ENCODE results near the gene ANKRD23.

Gene ANKRD23

DNA sequence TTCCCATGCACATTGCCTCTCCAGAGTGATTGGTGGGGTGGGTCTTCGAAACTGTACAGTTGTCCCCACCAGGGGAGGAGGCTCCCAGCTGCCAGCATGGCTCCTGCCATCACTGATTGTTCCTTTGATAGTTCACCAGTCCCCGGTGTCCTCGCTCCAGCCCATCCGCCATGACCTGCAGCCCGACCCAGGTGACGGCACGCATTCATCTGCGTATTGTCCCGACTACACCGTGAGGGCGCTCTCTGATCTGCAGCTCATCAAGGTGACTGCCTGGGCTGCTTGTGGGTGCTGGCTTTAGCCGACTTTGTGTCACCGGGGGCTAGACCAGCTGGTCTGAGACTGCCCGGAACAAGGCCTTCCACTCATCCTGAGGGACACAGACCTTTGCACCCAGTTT, 15.4 kb downstream of the ANKRD23 start:
- no peak overlapping the region for H3K14ac ChIP-seq (ENCODE audit: low read length in 2 of 2)
- no peak overlapping the region for H4K8ac ChIP-seq (ENCODE audit: low read length)
- H3K9ac ChIP-seq (ENCODE audit: low read length), result no peak overlapping the region
- no peaks in the 10 kb centered on the region for H3K27me3 ChIP-seq (ENCODE audit: control insufficient read depth in 1 of 2, insufficient read depth in 1 of 2, low read length in 2 of 2)
- H3K27ac ChIP-seq (ENCODE audit: low read length, poor library complexity, severe bottlenecking), result no peak overlapping the region
- no peak for DNase-seq
- peaks cover 23% of the 10 kb centered on the region for H3K79me1 ChIP-seq (replicated peaks; ENCODE audit: low read length, poor library complexity, severe bottlenecking)
- H2AFZ ChIP-seq (ENCODE audit: low read depth, low read length), result no peak overlapping the region
- no peak overlapping the region for H2BK12ac ChIP-seq (ENCODE audit: low read length in 2 of 2)
- no peak overlapping the region for H3K4me2 ChIP-seq (ENCODE audit: low read length, poor library complexity, severe bottlenecking)
- no peak overlapping the region for H3K18ac ChIP-seq (ENCODE audit: low read depth in 1 of 2, low read length in 2 of 2)
- no peak overlapping the region for H3K4ac ChIP-seq (ENCODE audit: low read depth in 1 of 2, low read length in 2 of 2)
- H3K9me3 ChIP-seq (ENCODE audit: control insufficient read depth, low read length), result no peaks in the 10 kb centered on the region
- 97% methylated on average over 14 of the region's 14 CpGs for WGBS
- H2BK120ac ChIP-seq (ENCODE audit: low read depth, low read length), result no peak overlapping the region
- no peak overlapping the region for H2BK15ac ChIP-seq (ENCODE audit: low read depth, poor library complexity, severe bottlenecking)
- no peak overlapping the region for H2BK5ac ChIP-seq (ENCODE audit: low read depth, low read length, poor library complexity, severe bottlenecking)
- no peak overlapping the region for H3K4me3 ChIP-seq (ENCODE audit: insufficient read depth in 1 of 2, low read depth in 1 of 2, low read length in 2 of 2)
- no peak overlapping the region for H2AK5ac ChIP-seq (ENCODE audit: low read length, severe bottlenecking)
- peaks cover 52 to 66% of the 10 kb centered on the region in 2 experiments for H3K36me3 ChIP-seq (ENCODE audit: control insufficient read depth in 1 of 2, insufficient read depth in 2 of 2, low read depth in 1 of 2, low read length in 2 of 2)
- H3K4me1 ChIP-seq (ENCODE audit: control insufficient read depth, insufficient read depth, low read depth, low read length), result peaks cover 15% of the 10 kb centered on the region
- H4K91ac ChIP-seq (ENCODE audit: low read length), result no peak overlapping the region
- H3K23ac ChIP-seq (ENCODE audit: low read length in 2 of 2), result no peak overlapping the region

DNA sequence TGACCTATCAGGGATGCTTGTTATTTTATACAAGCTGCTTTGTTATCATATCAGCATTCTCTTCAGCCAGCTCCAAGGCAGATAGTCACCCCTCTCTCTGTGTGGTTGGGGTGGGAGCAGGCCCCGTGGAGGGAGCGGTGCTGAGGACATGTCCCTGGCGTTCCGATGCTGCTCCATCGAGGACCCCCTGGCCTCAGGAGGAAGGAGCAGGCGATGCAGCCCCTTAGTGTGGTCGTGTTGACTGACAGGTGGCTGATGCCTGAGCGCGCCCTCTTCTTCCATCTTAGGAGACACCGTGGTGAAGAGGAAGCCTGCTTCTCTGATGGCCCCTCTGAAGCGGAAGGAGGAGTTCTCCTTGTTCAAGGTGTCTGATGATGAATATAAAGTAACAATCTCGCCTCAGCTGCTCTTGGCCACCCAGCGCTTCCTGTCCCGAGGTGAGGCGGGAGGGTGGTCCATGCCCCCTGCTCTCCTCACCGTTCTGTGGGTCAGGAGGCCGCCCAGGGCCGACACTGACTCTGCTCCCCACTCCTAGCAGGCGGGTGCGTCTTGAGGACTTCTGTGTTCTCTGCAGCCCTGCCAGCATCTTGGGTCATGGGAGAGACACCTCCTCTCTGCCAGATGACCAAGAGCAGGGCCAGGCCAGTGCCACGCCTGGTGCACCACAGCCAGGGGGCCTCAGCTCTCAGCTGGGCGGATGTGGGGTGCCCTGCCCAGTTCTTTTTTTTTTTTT, 17.1 kb downstream of the ANKRD23 start:
- no peak overlapping the region for H2BK5ac ChIP-seq (ENCODE audit: low read depth, low read length, poor library complexity, severe bottlenecking)
- no peak overlapping the region for H4K91ac ChIP-seq (ENCODE audit: low read length)
- no peaks in the 10 kb centered on the region for H3K9me3 ChIP-seq (ENCODE audit: control insufficient read depth, low read length)
- H2BK15ac ChIP-seq (ENCODE audit: low read depth, poor library complexity, severe bottlenecking), result no peak overlapping the region
- no peaks in the 10 kb centered on the region for H3K27me3 ChIP-seq (ENCODE audit: control insufficient read depth in 1 of 2, insufficient read depth in 1 of 2, low read length in 2 of 2)
- no peak overlapping the region for H2BK120ac ChIP-seq (ENCODE audit: low read depth, low read length)
- H3K9ac ChIP-seq (ENCODE audit: low read length), result no peak overlapping the region
- H3K27ac ChIP-seq (ENCODE audit: low read length, poor library complexity, severe bottlenecking), result no peak overlapping the region
- WGBS, result 98% methylated on average over 22 of the region's 22 CpGs
- no peak overlapping the region for H2AK5ac ChIP-seq (ENCODE audit: low read length, severe bottlenecking)
- H3K14ac ChIP-seq (ENCODE audit: low read length in 2 of 2), result no peak overlapping the region
- no peak for DNase-seq
- no peak overlapping the region for H2BK12ac ChIP-seq (ENCODE audit: low read length in 2 of 2)
- H3K4me2 ChIP-seq (ENCODE audit: low read length, poor library complexity, severe bottlenecking), result no peak overlapping the region
- peaks cover 33% of the 10 kb centered on the region for H3K79me1 ChIP-seq (replicated peaks; ENCODE audit: low read length, poor library complexity, severe bottlenecking)
- H3K18ac ChIP-seq (ENCODE audit: low read depth in 1 of 2, low read length in 2 of 2), result no peak overlapping the region
- peaks cover 41 to 59% of the 10 kb centered on the region in 2 experiments for H3K36me3 ChIP-seq (ENCODE audit: control insufficient read depth in 1 of 2, insufficient read depth in 2 of 2, low read depth in 1 of 2, low read length in 2 of 2)
- no peak overlapping the region for H3K4ac ChIP-seq (ENCODE audit: low read depth in 1 of 2, low read length in 2 of 2)
- H3K4me1 ChIP-seq (ENCODE audit: control insufficient read depth, insufficient read depth, low read depth, low read length), result peaks cover 5% of the 10 kb centered on the region
- H2AFZ ChIP-seq (ENCODE audit: low read depth, low read length), result no peak overlapping the region
- H3K4me3 ChIP-seq (ENCODE audit: insufficient read depth in 1 of 2, low read depth in 1 of 2, low read length in 2 of 2), result no peak overlapping the region
- no peak overlapping the region for H4K8ac ChIP-seq (ENCODE audit: low read length)
- H3K23ac ChIP-seq (ENCODE audit: low read length in 2 of 2), result no peak overlapping the region

DNA sequence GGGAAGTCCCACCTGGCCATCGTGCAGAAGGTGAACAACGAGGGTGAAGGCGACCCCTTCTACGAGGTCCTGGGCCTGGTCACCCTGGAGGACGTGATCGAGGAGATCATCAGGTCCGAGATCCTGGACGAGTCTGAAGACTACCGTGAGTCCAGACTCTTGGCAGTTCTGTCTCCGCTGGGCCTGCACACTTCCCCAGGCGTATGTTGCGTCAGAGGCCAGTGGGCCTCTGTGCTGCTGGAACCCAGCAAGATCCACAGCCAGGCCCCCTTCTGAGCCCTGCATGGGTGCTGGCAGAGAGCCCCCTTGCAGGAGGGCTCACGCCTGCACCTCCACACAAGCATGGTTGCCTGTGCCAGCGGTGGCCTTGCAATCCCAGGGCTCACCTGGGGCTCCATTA, 18.8 kb downstream of the ANKRD23 start:
- Histone ChIP-seq H3K4ac (ENCODE audit: low read depth in 1 of 2, low read length in 2 of 2) (no peak overlapping the region), H2AK5ac (ENCODE audit: low read length, severe bottlenecking) (no peak overlapping the region), H3K79me1 (replicated peaks; ENCODE audit: low read length, poor library complexity, severe bottlenecking) (peaks cover 44% of the 10 kb centered on the region), H4K91ac (ENCODE audit: low read length) (no peak overlapping the region), H3K27me3 (ENCODE audit: control insufficient read depth in 1 of 2, insufficient read depth in 1 of 2, low read length in 2 of 2) (no peaks in the 10 kb centered on the region), H2BK120ac (ENCODE audit: low read depth, low read length) (no peak overlapping the region), H2BK12ac (ENCODE audit: low read length in 2 of 2) (no peak overlapping the region), H2BK15ac (ENCODE audit: low read depth, poor library complexity, severe bottlenecking) (no peak overlapping the region), H3K36me3 (ENCODE audit: control insufficient read depth in 1 of 2, insufficient read depth in 2 of 2, low read depth in 1 of 2, low read length in 2 of 2) (peaks cover 26 to 57% of the 10 kb centered on the region in 2 experiments), H2AFZ (ENCODE audit: low read depth, low read length) (no peak overlapping the region), H3K4me2 (ENCODE audit: low read length, poor library complexity, severe bottlenecking) (no peak overlapping the region), H3K14ac (ENCODE audit: low read length in 2 of 2) (no peak overlapping the region), H4K8ac (ENCODE audit: low read length) (no peak overlapping the region), H3K4me1 (ENCODE audit: control insufficient read depth, insufficient read depth, low read depth, low read length) (peaks cover 5% of the 10 kb centered on the region), H3K18ac (ENCODE audit: low read depth in 1 of 2, low read length in 2 of 2) (no peak overlapping the region), H3K23ac (ENCODE audit: low read length in 2 of 2) (no peak overlapping the region), H3K4me3 (ENCODE audit: insufficient read depth in 1 of 2, low read depth in 1 of 2, low read length in 2 of 2) (no peak overlapping the region), H3K9ac (ENCODE audit: low read length) (no peak overlapping the region), H2BK5ac (ENCODE audit: low read depth, low read length, poor library complexity, severe bottlenecking) (no peak overlapping the region), H3K9me3 (ENCODE audit: control insufficient read depth, low read length) (no peaks in the 10 kb centered on the region), H3K27ac (ENCODE audit: low read length, poor library complexity, severe bottlenecking) (no peak overlapping the region)
- 97% methylated on average over 14 of the region's 14 CpGs for WGBS
- DNase-seq, result no peak

DNA sequence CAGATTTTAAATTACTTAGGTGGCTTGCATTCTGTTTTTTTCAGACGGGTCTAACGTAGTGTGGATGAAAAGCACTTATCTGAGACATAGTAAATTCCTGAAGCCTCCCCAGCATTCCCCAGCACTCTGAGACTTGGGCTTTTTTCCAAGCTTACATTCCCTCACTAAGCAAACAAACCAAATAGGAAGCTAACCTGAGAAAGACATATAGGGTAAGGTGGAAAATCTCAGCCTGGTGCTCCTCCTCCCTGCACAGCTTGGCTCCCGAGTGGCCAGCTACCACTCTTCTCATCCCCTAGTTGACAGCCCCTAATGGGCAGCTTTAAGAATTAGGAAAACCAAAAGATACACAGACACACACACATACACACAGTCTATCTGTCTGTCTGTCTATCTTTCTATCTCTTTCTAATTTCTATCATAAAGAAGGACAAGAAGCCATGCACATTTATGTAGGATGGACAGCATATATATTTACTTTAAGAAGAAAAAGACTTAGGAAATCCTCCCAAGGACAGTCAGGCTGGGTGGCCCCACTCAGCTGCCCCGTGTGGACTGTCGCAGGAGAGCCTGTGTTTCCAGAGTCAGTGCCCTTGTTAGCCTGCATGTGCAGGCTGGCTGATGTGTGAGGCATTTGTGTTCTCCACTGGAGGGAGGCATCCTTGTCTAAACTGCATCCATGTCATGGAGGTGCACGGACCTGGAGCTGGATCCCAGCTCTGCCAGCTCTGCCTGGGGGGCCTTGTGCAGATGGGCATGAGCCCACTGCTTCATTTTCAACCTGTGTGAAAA, 19.5 kb downstream of the ANKRD23 start:
- Histone ChIP-seq H2BK12ac (ENCODE audit: low read length in 2 of 2) (no peak overlapping the region), H3K9me3 (ENCODE audit: control insufficient read depth, low read length) (no peaks in the 10 kb centered on the region), H2BK5ac (ENCODE audit: low read depth, low read length, poor library complexity, severe bottlenecking) (no peak overlapping the region), H3K4me1 (ENCODE audit: control insufficient read depth, insufficient read depth, low read depth, low read length) (peaks cover 6% of the 10 kb centered on the region), H3K4ac (ENCODE audit: low read depth in 1 of 2, low read length in 2 of 2) (no peak overlapping the region), H2BK15ac (ENCODE audit: low read depth, poor library complexity, severe bottlenecking) (no peak overlapping the region), H4K91ac (ENCODE audit: low read length) (no peak overlapping the region), H3K4me3 (ENCODE audit: insufficient read depth in 1 of 2, low read depth in 1 of 2, low read length in 2 of 2) (no peak overlapping the region), H3K14ac (ENCODE audit: low read length in 2 of 2) (no peak overlapping the region), H3K27me3 (ENCODE audit: control insufficient read depth in 1 of 2, insufficient read depth in 1 of 2, low read length in 2 of 2) (no peaks in the 10 kb centered on the region), H3K79me1 (replicated peaks; ENCODE audit: low read length, poor library complexity, severe bottlenecking) (peaks cover 49% of the 10 kb centered on the region), H3K4me2 (ENCODE audit: low read length, poor library complexity, severe bottlenecking) (no peak overlapping the region), H2AK5ac (ENCODE audit: low read length, severe bottlenecking) (no peak overlapping the region), H3K18ac (ENCODE audit: low read depth in 1 of 2, low read length in 2 of 2) (no peak overlapping the region), H3K9ac (ENCODE audit: low read length) (no peak overlapping the region), H3K27ac (ENCODE audit: low read length, poor library complexity, severe bottlenecking) (no peak overlapping the region), H3K23ac (ENCODE audit: low read length in 2 of 2) (no peak overlapping the region), H2AFZ (ENCODE audit: low read depth, low read length) (no peak overlapping the region), H3K36me3 (ENCODE audit: control insufficient read depth in 1 of 2, insufficient read depth in 2 of 2, low read depth in 1 of 2, low read length in 2 of 2) (peaks cover 18 to 56% of the 10 kb centered on the region in 2 experiments), H2BK120ac (ENCODE audit: low read depth, low read length) (no peak overlapping the region), H4K8ac (ENCODE audit: low read length) (no peak overlapping the region)
- no peak for DNase-seq
- 71% methylated on average over 6 of the region's 6 CpGs for WGBS
